Limb (tissue), 2 donors: ENCODE results near the gene SACS.

ENCODE experiments used
- DNase-seq, 2 donors: peaks; one replicate each; pipeline ENCODE4 v3.0.0-alpha.2; 2016; ENCODE audit errors: extremely low spot score in 2 of 2

SACS gene

GRCh38 chr13:23289917-23290357 lies 143.6 kb downstream of the SACS start:
- DNase-seq = peak in 1 of 2 donors; percentile 35

GRCh38 chr13:23288995-23289394 lies 144.5 kb downstream of the SACS start:
- no peak for DNase-seq

GRCh38 chr13:23288564-23288963 lies 144.9 kb downstream of the SACS start:
- DNase-seq = peak in 1 of 2 donors; percentile 38

GRCh38 chr13:23279321-23279720 lies 154.2 kb downstream of the SACS start:
- no peak for DNase-seq
